Measurements from ENCODE around the gene GPC5. TPM values are rescaled to one million over a fixed set of nuclear protein-coding genes. Genes with fewer than 3 reads are reported as not detected.

The GPC5 gene
- total RNA-seq, 1 donor from 2014 or later: 0.28 TPM

GRCh38 chr13:91553584-91553983, 155.2 kb downstream of the GPC5 start:
- Mint-ChIP-seq H3K9me3 (peaks cover 20% of the 10 kb centered on the region), H3K36me3 (ENCODE audit: low read depth) (peaks cover 5% of the 10 kb centered on the region), H3K27ac (ENCODE audit: unreplicated experiment) (no peak overlapping the region), H3K4me3 (no peak overlapping the region), H3K4me1 (no peaks in the 10 kb centered on the region), H3K27me3 (ENCODE audit: low read depth) (no peaks in the 10 kb centered on the region)
- no peak for DNase-seq (ENCODE audit: low read depth, low spot score)
- TF ChIP-seq CTCF (conservative IDR thresholded peaks at IDR 0.05): no peak

GRCh38 chr13:91554101-91554500, 155.7 kb downstream of the GPC5 start:
- no peak for TF ChIP-seq CTCF (conservative IDR thresholded peaks at IDR 0.05)
- Mint-ChIP-seq H3K27me3 (ENCODE audit: low read depth) (no peaks in the 10 kb centered on the region), H3K9me3 (peaks cover 18% of the 10 kb centered on the region), H3K4me1 (no peaks in the 10 kb centered on the region), H3K36me3 (ENCODE audit: low read depth) (peaks cover 2% of the 10 kb centered on the region), H3K4me3 (no peak overlapping the region), H3K27ac (ENCODE audit: unreplicated experiment) (no peak overlapping the region)
- no peak for DNase-seq (ENCODE audit: low read depth, low spot score)

- H3K27me3 Mint-ChIP-seq (ENCODE audit: low read depth): no peaks in the 10 kb centered on the region
- H3K36me3 Mint-ChIP-seq (ENCODE audit: low read depth): peaks cover 2% of the 10 kb centered on the region
- no peak for DNase-seq (ENCODE audit: low read depth, low spot score)
Measured at GRCh38 chr13:91557328-91558090, 159.1 kb downstream of the GPC5 start.

GRCh38 chr13:91563799-91564198, 165.4 kb downstream of the GPC5 start:
- no peak for DNase-seq (ENCODE audit: low read depth, low spot score)
- no peaks in the 10 kb centered on the region for H3K36me3 Mint-ChIP-seq (ENCODE audit: low read depth)
- H3K27ac Mint-ChIP-seq (ENCODE audit: unreplicated experiment): peak overlapping the region; percentile 68
- no peaks in the 10 kb centered on the region for H3K27me3 Mint-ChIP-seq (ENCODE audit: low read depth)
- no peaks in the 10 kb centered on the region for H3K4me1 Mint-ChIP-seq
- H3K4me3 Mint-ChIP-seq: no peak overlapping the region
- no peaks in the 10 kb centered on the region for H3K9me3 Mint-ChIP-seq
- TF ChIP-seq CTCF (conservative IDR thresholded peaks at IDR 0.05): no peak

More at GRCh38 chr13:91557328-91558090, 159.1 kb downstream of the GPC5 start:
- Mint-ChIP-seq H3K4me1 (no peaks in the 10 kb centered on the region), H3K27ac (ENCODE audit: unreplicated experiment) (no peak overlapping the region), H3K9me3 (peaks cover 3% of the 10 kb centered on the region), H3K4me3 (no peak overlapping the region)
- TF ChIP-seq CTCF (conservative IDR thresholded peaks at IDR 0.05): no peak

- no peaks in the 10 kb centered on the region for H3K27me3 Mint-ChIP-seq (ENCODE audit: low read depth)
- H3K4me1 Mint-ChIP-seq: no peaks in the 10 kb centered on the region
- no peak overlapping the region for H3K4me3 Mint-ChIP-seq
- no peak for DNase-seq (ENCODE audit: low read depth, low spot score)
- no peaks in the 10 kb centered on the region for H3K36me3 Mint-ChIP-seq (ENCODE audit: low read depth)
- H3K27ac Mint-ChIP-seq (ENCODE audit: unreplicated experiment): no peak overlapping the region
- no peaks in the 10 kb centered on the region for H3K9me3 Mint-ChIP-seq
- no peak for TF ChIP-seq CTCF (conservative IDR thresholded peaks at IDR 0.05)
Measured at GRCh38 chr13:91564396-91564795, 166.0 kb downstream of the GPC5 start.
